Measurements from ENCODE around the gene ERAS.
"Not testable (repeated sequence)": the region's sequence is repeated elsewhere in the genome, so short reads cannot be mapped to it uniquely, and the experiment has no call there.

Gene ERAS

DNA sequence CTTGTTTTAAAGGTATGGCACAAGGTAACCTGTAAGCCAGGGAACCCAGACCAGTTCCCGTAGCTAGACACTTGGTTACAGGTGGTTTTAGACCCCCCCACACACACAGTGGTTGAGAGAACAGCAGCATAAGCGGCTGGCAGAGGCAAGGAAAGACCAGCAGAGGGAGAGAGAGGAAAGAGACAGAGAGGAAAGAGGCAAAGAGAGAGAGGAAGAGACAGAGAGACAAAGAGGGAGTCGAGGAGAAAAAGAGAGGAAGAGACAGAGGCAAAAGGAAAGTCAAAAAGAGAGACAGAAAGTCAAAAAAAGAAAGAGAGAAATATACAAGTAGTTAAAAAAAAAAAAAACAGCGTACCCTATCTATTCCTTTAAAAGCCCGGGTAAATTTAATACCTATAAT lies 28.6 kb downstream of the ERAS start:
- H3K4me3 ChIP-seq, result no peak overlapping the region
- H3K9ac ChIP-seq, result no peak overlapping the region
- H4K20me1 ChIP-seq, result no peaks in the 10 kb centered on the region
- no peaks in the 10 kb centered on the region for H3K36me3 ChIP-seq
- H3K4me2 ChIP-seq, result no peak overlapping the region
- TF ChIP-seq Cebpa-rat (IDR thresholded peaks at IDR 0.05), result no peak
- no peak overlapping the region for H3K27ac ChIP-seq
- H3K9me3 ChIP-seq (replicated peaks in 1 of 11), result peaks cover 3 to 35% (median 24%) of the 10 kb centered on the region in 11 experiments; a peak in 18 of 22 replicates
- no peaks in the 10 kb centered on the region for H3K4me1 ChIP-seq
- H3K27me3 ChIP-seq, result peaks cover 6 to 84% (median 48%) of the 10 kb centered on the region in 11 experiments; a peak in 17 of 22 replicates

DNA sequence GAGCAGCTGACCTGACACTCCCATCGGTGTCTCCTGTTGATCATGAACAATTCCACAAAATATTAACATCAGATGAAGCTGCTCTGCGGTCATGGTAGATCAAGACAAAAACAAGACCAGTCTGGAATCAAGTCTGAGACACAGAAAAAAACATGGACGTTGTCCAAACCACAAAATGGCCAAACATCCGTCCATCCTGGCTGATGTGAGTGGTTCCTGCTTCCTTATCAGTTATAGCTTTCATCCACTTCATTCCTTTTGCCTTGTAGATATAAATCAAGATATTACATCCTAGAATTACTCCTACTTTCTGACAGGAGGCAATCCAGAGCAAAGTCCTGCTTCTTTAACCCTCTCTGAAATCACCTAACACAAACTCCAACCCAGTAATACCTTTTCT lies 37.9 kb downstream of the ERAS start:
- Histone ChIP-seq H3K36me3 (no peaks in the 10 kb centered on the region), H3K4me1 (peaks cover 0 to 11% (median 5%) of the 10 kb centered on the region in 10 experiments; a peak in 5 of 20 replicates), H3K4me3 (no peak overlapping the region), H3K27ac (no peak overlapping the region), H3K9me3 (replicated peaks in 1 of 11) (peaks cover 0 to 14% (median 0%) of the 10 kb centered on the region in 11 experiments; a peak in 3 of 22 replicates), H3K9ac (no peak overlapping the region), H4K20me1 (no peaks in the 10 kb centered on the region), H3K27me3 (peaks cover 20 to 79% (median 54%) of the 10 kb centered on the region in 11 experiments; a peak in 20 of 22 replicates), H3K4me2 (0 out of 22 replicates have a peak overlapping the region, but pooled peaks of 1 of the 11 experiments have one; percentile 6)
- TF ChIP-seq Cebpa-rat (IDR thresholded peaks at IDR 0.05), result no peak

DNA sequence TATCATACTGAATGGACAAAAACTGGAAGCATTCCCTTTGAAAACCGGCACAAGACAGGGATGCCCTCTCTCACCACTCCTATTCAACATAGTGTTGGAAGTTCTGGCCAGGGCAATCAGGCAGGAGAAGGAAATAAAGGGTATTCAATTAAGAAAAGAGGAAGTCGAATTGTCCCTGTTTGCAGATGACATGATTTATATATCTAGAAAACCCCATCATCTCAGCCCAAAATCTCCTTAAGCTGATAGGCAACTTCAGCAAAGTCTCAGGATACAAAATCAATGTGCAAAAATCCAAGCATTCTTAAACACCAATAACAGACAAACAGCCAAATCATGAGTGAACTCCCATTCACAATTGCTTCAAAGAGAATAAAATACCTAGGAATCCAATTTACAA lies 45.7 kb downstream of the ERAS start:
- H3K27ac ChIP-seq; H3K36me3 ChIP-seq; H4K20me1 ChIP-seq; H3K9me3 ChIP-seq (replicated peaks in 1 of 11); H3K4me3 ChIP-seq; H3K4me2 ChIP-seq; H3K9ac ChIP-seq; H3K4me1 ChIP-seq: not testable (repeated sequence)
- H3K27me3 ChIP-seq, result peaks cover 0 to 46% (median 29%) of the 10 kb centered on the region in 11 experiments; a peak in 16 of 22 replicates

DNA sequence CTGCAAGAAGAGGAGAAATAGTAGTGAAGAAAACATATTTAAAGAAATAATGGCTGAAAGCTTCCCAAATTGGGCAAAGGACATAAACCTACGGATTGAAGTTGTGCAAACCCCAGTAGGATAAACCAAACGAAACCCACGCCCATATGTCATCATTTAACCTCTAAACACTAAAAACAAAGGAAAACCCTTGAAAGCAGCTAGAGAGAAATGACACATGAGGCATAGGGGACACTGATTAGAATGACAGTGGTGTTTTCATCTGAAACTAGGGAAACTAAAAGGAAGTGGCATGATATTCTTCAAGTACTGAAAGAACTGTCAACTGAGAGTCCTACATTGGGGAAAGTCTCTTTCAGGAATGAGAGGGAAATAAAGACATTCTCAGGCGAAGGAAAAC lies 50.6 kb downstream of the ERAS start:
- H3K27me3 ChIP-seq, result peaks cover 0 to 49% (median 38%) of the 10 kb centered on the region in 11 experiments; a peak in 18 of 22 replicates
- not testable (repeated sequence) for H3K4me1 ChIP-seq; H4K20me1 ChIP-seq; H3K27ac ChIP-seq; H3K36me3 ChIP-seq; H3K9ac ChIP-seq; H3K9me3 ChIP-seq (replicated peaks in 1 of 11); H3K4me3 ChIP-seq
- 0 out of 22 replicates have a peak overlapping the region, but pooled peaks of 1 of the 11 experiments have one; percentile 42 for H3K4me2 ChIP-seq
